ENCODE measurements around the gene LPIN1.

The LPIN1 gene

DNA sequence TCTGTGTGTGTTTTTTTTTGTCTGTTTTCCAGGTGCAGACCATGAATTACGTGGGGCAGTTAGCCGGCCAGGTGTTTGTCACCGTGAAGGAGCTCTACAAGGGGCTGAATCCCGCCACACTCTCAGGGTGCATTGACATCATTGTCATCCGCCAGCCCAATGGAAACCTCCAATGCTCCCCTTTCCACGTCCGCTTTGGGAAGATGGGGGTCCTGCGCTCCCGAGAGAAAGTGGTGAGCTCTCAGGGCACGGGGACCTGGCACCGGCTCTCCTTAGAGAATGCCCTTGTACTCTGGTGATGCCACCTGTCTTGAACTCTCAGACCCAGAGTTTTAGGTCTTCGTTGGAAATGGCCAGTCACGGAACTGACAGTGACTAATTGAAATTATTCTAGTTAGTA, 19.1 kb downstream of the LPIN1 start:
- DNase-seq, result no peak

DNA sequence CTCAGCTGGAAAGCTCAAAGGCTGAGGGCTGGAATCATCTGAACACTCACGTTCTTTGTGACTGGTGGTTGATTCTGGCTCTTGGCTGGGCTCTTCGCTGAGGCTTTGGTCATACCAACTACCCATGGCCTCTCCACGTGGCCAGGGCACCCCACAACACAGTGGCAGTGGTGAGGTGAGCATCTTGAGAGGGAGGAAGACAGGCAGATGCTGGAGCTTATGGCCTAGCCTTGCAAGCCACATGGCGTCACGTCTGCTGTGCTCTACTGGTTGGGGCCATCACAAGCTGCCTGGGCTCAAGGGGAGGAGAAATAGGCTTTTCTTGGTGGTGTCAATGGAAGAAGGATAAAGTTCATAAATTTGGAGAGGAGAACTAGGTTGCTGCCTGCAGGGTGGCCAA, 19.6 kb downstream of the LPIN1 start:
- no peak for DNase-seq

DNA sequence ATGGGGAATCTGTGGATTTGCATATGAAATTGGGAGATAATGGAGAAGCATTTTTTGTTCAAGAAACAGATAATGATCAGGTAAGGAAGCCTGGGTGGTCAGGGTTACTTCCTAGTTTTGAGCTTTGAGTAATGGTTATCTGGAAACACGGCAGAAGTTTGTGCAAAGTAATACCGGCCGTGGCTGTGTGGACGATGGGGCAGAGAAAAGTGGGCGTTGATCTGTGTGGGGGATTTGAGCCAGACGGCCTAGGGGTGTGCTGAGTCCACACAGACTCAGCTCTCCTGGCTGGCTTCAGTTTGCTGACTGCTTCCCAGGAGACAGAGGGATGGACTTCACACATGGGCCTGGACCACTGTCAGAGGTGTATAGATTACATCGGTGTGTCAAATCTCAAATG, 21.3 kb downstream of the LPIN1 start:
- no peak for DNase-seq

DNA sequence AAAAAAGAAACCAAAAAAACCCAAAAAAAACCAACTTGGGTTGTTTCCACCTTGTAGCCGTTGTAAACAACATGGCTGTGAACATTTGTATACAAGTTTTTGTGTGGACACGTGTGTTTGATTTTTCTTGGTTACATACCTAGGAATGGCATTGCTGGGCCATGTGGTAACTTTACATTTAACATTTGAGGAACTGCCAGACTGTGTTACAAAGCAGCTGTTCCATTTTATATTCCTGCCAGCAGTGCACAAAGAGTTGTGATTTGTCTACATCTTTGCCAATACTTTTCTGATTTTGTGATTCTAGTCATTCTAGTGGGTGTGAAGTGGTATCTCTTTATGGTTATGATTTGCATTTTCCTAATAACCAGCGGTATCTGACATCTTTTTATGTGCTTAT, 22.5 kb downstream of the LPIN1 start:
- DNase-seq, result no peak

DNA sequence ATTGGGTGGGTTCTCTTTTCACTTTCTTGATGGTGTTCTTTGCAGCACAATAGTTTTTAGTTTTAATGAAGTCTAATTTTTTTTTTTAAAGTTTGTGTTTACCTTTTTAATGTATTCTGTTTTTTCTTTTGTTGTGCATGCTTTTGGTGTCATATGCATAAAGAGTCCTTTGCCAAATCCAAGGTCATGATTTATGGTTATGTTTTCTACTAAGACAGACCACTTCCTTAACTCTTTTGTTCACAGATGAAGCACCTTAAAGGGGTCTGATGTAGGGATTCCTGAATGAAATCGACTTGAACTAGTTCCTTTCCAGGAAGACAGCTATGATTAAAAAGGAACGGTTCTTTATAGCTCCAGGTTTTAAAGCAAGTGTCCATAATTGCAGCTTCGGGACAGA, 23.1 kb downstream of the LPIN1 start:
- no peak for DNase-seq

DNA sequence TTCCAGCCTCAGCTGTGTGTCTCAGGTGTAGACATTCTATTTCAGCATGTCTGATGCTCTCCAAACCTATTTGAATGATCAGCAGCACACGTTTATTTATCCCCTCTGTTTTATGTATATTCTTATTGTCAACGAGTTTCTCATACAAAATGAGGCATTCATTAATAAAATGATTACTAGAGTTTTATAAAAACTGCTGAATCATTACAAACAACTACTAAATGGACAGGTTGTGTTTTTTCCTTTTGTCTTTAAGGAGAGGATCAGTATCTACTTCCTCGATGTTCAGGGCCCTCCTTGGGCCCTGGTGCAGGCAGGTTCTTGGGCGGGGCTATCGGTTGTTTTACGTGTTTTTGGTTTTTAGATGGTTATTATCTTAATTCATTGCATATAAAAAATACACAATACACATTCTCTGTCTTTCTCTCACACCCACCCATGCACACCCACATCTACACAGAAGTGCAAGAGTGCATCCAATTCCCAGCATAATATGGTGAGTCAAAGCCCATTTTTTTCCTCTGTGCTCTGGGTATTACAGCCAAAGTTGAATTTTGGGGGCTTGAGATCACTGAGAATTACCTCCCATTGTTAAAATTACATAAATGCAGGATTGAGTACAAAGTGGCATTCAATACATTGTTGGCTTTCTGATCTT, 24.2 kb downstream of the LPIN1 start:
- DNase-seq, result no peak

DNA sequence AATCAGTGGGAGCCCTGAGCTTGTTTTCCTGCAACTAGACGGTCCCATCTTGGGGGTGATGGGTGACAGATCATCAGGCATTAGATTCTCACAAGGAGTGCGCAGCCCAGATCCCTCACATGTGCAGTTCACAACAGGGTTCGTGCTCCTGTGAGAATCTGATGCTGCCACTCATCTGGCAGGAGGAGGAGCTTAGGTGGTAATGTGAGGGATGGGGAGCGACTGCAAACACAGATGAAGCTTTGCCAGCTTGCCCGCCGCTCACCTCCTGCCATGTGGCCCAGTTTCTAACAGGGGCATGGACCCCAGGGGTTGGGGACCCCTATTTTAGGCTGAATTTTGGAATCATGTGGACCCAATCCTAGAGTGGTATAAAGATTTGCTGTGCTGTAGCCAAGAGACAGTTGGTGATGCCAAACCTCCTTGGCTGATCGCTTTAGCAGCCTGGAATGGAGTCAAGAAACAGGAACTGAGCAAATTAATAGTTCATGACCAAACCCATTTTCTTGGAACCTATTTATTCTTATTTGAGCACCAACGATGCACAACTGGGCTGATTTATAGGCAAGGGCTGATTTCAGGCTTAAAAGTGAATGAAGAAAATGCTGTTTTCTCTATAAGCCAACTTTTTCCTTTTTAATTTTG, 25.7 kb downstream of the LPIN1 start:
- no peak for DNase-seq

DNA sequence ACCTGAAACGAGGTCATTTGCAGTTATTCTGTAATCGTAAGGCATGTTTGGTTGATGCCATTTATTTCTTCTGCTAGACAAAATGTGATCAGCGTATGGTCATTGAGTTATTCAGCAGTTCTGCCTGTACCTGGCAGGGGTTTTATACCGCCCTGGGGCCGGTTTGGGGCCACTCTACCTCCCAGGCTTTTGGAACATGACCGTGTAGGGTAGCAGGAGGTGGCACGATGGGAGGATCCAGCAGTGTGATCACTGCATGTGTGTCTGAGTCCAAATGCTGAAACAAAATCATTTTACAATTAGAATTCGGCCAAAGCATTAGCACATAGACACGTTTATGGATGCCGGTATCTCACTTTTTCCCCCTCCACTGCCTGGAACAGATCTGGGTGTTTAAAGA, 26.7 kb downstream of the LPIN1 start:
- no peak for DNase-seq

DNA sequence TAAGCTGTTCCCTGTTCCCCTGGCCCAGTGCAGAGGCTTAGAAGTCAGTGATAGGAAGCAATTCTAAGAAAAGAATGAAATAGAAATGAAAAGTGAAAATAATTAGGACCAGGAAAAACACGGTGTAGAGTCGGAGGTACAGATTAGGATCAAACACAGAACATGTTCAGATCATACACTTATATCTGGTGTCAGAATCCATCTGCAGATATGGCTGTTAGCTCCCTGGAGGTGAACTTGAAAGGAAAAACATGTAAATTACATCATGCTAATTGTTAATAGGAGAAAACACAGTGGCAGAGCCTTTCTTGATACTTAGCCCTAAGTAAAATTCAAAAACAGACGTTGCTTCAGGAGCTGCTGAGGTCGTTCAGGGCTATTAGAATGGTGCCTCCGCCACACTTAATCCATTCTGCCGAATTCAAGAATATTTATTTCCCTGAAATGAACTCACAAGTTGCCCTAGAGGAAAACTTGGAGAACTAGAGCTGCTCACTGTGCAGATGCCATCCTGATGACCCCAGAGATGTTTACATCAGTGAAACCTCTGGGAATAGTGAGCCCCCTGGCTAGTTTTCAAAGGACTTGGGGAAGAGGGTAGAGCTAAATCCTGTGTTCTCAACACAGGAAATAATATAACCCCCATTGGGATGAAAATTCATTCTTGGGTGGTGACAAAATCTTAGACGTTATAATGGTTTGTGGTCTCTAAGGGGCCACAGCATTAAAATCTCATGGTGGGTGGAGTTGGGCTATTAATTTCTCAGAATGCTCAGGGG, 27.5 kb downstream of the LPIN1 start:
- peak; percentile 64 for DNase-seq

DNA sequence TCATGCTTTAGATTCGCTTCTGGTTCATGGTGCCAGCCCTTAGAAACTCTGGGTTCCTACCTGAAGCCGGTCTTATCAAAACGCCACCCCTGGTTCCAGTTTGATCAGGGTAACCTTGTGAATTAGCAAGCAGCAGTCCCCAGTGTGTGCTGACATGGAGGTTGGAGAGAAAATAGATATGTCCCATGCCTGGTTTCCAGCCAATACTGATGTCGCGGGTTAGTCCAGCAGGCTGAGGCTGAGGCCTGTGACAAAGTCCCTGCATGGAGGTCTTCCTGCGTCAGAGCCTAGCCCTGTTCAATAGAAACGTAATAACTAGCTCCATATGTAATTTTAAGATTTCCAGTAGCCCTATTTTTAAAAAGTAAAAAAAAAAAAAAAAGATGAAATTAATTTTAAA, 28.2 kb downstream of the LPIN1 start:
- DNase-seq, result no peak

DNA sequence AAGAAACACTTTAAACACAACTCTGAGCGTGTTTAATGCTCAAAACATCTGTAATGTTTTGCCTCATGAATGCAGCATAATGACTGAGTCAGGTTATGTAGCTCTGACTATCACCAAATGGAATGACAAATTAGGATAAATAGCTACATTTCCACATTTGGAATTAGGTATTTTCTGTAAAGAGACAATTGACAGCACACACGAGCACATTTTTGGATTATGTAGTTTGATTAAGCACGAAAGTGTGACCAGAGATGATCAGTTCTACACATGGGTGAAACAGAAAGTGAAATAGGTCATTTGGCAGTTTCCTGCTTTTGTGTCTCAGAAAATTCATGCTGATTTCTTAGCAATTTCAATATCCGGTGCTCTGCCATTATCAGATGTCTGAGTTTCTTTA, 29.0 kb downstream of the LPIN1 start:
- peak; percentile 64 for DNase-seq

DNA sequence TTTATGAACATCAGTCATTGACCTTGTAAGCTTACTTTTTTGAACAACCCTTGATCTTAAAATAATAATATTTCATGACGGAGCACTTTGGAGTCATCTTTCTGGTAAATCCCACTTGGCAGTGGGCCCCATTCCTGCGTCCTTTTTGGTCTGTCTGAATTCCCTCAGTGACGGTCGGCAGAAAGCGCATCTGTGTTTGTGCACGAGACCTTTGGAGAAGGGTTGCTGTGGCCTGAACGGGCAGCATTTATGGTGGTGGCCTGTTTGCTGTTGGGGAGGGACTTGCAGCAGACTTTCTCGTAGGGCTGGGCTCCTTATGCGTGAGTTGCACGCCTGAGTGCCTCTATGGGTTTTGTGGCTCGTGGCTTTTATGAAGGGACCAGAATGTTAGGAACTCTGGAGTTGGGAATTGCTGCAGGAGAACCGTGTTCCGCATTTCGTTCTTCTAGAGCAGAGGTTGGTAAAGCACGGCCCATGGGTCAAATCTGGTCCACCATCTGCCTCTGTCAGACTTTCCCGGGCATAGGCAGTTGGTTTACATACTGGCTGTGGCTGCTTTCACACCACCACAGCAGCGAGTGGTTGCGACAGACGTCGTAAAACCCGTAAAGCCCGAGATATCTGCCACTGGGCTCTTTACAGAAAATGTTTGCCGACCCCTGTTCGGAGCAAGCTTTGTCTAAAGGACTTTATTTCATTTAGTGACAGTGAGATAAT, 30.8 kb downstream of the LPIN1 start:
- peak; percentile 14 for DNase-seq

DNA sequence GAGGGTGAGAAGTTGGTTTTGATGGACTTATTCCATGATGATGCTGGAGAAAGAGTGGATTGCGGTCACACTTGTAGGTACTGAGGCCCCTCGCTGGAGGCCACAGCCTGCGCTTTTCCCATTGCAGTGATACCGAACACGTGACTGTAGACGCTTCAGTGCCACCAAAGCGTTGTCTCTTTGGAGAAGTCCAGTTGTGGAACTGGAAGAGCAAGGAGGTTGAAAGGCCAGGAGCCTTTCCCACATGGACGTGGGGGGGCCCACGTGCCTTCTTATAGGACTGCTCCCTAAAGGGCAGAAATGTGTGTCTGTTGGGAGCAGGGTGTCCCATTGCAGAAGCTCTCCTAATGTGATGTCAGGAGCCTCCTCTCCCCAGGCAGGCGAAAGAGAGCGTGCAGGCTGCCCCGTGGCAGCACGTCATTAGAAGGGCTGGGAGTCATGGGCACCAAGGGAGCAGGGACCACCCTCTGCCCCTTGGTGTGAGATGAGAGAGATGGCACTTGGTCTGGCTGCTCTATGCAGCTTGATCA, 31.5 kb downstream of the LPIN1 start:
- no peak for DNase-seq

DNA sequence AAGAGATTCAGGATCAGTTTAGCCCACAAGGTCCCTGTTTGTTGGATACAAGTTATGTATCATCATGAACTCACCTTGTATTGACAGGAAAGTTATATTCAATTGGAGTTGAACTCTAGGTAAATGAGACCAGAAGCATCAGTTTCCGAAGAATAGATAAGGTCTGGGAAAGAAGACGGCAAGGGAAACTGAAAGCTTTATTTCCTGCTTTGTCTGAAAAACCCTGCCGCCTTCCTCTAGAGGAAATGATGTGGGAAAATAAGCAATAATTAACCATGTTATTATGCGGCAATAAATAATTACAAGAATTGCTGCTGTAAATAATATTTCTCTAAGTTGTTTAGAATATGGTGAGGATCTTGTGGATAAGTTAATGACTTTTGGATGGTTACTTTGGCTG, 32.0 kb downstream of the LPIN1 start:
- DNase-seq, result no peak

DNA sequence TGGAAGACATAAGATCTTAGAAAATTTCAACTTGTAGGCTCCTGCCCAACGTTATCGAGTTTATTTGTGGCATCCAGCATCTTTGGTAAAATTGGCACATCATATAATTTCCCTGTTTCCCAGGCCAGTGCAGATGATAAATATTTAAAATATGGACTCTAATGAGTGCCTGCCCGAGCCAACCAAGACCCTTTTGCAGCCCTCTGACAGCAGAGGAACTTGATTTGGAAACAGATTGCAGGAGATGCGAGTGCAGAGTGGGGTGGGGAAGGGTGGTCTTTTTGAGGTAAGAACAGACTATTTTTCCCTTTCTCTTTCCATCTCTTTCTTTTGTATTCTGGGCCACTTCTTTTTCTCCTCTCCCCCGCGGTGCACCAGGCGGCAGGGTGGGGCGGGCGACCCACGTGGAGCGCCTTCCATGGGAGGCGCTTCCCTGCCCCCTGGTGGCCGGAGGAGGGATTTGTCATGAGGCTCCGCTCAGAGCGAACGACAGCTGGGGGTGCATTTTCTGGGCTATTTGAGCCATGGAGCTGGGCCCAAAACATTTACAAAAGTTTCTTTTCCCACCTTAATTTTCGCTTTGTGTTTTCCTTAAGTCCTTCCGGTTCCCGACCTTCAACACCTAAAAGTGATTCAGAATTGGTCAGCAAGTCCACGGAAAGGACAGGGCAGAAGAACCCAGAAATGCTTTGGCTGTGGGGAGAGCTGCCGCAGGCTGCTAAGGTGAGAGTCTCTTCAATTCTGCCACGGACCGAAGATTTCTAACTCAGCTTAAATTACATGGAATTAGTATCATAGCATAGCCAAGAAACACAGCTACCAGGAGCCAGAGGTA, 32.7 kb downstream of the LPIN1 start:
- peak; percentile 55 for DNase-seq

DNA sequence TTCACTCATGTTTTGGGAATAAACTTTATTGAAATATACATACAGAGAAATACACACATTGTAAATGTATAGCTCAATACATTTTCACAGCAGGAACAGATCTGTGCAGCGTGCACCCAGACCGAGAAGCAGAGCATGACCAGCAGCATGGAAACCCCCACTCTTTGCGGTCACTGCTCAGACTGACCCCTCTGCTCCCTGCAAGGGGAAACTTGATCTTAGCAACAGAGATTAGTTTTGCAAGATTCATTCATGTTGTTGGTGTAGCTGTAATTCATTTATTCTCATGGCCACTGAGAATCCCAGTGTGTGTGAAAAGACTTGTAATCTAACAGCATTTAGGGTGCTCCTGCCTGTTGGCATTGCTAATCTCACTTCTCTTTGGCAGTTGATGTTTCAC, 35.2 kb downstream of the LPIN1 start:
- DNase-seq, result no peak

DNA sequence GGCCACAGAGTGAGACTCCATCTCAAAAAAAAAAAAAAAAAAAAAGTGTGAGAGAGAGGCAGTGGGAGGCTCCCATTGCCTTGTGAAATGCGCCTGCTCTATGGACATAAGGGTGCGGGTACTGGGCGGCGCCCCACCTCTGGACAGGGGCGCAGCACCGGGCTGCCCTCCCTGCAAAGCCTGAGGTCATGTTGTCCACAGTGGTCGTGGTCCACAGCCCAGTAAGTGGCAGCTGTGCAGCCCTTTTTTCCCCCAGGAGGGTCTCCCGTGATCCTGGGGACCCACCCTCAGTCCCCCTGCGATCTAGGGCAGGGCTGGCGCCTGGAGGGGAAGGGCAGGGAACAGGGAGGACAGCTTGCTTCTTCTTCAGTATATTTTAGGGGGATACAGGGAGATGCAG, 37.8 kb downstream of the LPIN1 start:
- DNase-seq, result no peak

DNA sequence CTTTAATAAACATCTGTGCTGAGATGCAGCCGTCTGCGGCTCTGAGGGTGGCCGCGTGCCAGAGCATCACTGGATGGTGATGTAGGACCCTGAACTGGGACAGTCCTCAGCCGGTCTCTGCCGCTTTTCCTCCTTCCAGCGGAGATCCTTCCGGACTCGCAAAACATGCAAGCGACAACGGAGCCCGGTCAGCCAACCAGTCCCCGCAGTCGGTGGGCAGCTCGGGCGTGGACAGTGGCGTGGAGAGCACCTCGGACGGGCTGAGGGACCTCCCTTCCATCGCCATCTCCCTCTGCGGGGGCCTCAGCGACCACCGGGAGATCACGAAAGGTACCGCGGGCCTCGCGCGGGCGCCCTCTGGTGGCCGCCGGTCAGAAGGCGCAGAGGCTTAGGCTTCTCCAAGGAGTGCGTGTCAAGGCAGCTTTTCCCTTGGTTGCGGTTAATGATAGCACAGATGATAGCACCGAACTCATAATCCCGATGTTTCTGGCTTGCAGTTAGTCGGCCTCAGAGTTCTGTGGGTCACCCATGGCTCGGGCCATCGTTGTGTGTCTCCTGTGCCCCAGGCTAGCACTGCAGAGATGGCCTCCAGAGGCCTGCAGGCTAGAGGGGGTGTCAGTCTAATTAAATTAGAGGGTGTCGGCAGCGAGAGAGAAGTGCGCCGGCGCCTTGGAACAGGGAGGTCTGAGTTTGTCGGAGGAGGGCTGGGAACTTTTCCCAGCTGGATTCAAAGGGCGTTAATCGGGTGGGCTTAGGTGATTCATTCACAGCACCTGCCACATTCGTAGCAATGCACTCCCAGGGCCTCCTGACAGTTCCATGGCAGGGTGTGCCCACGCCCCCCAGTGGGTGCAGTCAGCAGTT, 38.5 kb downstream of the LPIN1 start:
- peak; percentile 49 for DNase-seq

DNA sequence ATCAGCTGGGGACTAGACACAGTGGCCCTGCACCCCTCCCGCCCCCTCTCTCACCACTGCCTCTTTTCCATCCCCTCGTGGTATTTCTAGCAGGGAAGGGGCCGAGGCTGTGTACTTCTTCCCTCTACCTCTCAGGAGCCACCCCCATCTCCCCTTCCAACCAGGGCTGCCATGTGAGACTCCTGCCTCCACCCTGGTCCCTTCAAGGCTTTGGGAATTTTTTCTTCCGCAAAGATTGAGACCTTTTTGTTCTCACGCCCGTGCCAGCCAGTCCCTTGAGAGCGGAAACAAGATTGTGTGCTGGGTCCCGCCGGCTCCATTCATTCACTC, 39.1 kb downstream of the LPIN1 start:
- DNase-seq, result no peak

DNA sequence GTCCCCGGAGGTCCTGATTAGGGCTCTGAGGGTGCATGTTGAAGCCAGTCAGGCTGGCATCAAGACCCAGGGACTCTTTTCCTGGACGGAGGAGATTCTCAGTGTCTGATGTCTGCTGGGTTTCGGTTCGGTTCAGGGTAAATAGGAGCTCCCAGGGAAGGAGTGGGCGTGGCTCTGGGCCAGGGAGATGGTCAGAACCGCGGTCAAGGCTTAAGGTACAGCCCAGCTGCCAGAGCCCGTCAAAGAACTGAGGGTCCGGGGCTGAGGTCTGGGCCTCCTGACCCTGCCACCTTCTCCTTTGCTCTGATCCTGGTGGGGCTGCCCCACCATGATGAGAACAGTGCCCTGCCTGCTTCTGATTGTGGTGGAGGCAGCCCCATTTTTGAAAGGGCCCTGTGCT, 39.8 kb downstream of the LPIN1 start:
- DNase-seq, result no peak

DNA sequence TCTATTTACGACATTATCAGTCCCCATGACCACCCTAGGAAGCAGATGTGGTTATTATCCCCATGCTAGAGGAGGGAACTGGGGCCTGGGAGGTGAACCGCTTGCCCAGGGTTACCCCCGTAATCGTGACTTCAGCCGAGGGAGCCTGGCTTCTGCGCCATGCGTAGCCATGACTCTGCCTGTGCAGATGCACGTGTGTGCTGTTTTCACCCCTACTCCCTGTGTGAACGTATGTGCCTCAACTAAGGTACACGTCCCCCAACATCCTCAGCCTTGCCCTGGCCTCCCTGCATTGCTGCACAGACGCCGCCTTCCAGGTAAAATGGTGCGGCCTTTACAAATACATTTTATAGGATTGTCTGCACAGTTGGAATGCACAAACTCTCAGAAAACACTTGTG, 40.2 kb downstream of the LPIN1 start:
- DNase-seq, result no peak

DNA sequence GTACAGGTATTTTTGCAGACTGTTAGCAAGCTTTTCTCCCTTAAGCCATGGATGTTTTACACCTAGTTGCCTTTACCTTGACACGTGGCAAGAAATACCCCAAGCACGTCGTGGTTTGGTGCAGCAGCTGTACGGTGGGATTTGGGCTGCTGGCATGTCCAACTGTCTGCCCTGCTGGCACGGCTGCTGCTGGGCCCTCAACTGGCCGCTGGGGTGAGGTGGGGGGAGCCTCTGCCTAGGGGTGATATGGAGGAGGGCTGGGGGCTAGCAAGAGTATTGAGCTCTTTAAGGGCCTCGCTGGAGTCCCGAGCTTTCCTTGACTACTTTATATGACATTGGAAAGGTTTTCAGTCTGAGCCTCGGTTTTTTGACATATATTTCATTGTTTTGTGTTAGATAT, 41.6 kb downstream of the LPIN1 start:
- no peak for DNase-seq
